Activated naive CD4-positive, alpha-beta T cell treated with anti-CD3 and anti-CD28 coated beads, Interleukin-2, amount 50 U/mL, for 24 hours (primary cell): ENCODE data around the gene OR1M1.
"Not testable (repeated sequence)": the region's sequence is repeated elsewhere in the genome, so short reads cannot be mapped to it uniquely, and the experiment has no call there.

ENCODE experiments used
- H3K27ac Mint-ChIP-seq: one replicate; pipeline ENCODE4 v1.8.0; 2021; ENCODE audit warnings: mild to moderate bottlenecking, mixed read lengths
- H3K27me3 Mint-ChIP-seq: one replicate; pipeline ENCODE4 v1.8.0; 2021; ENCODE audit warnings: mixed read lengths
- H3K36me3 Mint-ChIP-seq: one replicate; pipeline ENCODE4 v1.8.0; 2021; ENCODE audit warnings: mixed read lengths
- H3K4me1 Mint-ChIP-seq: one replicate; pipeline ENCODE4 v1.8.0; 2021; ENCODE audit warnings: mixed read lengths
- H3K4me3 Mint-ChIP-seq: one replicate; pipeline ENCODE4 v1.8.0; 2021; ENCODE audit warnings: mild to moderate bottlenecking, mixed read lengths
- H3K9me3 Mint-ChIP-seq: one replicate; pipeline ENCODE4 v1.8.0; 2021; ENCODE audit warnings: mixed read lengths

Gene OR1M1

GRCh38 chr19:9060564-9061340, 26.1 kb upstream of the OR1M1 start:
- no peak overlapping the region for H3K27ac Mint-ChIP-seq
- no peaks in the 10 kb centered on the region for H3K27me3 Mint-ChIP-seq
- H3K36me3 Mint-ChIP-seq, result no peaks in the 10 kb centered on the region
- no peaks in the 10 kb centered on the region for H3K9me3 Mint-ChIP-seq
- H3K4me3 Mint-ChIP-seq, result no peak overlapping the region
- no peaks in the 10 kb centered on the region for H3K4me1 Mint-ChIP-seq

GRCh38 chr19:9061879-9062278, 25.0 kb upstream of the OR1M1 start:
- H3K27ac Mint-ChIP-seq, result no peak overlapping the region
- no peaks in the 10 kb centered on the region for H3K27me3 Mint-ChIP-seq
- H3K36me3 Mint-ChIP-seq, result no peaks in the 10 kb centered on the region
- H3K4me1 Mint-ChIP-seq, result no peaks in the 10 kb centered on the region
- no peak overlapping the region for H3K4me3 Mint-ChIP-seq
- no peaks in the 10 kb centered on the region for H3K9me3 Mint-ChIP-seq

GRCh38 chr19:9065457-9066014, 21.3 kb upstream of the OR1M1 start:
- no peaks in the 10 kb centered on the region for H3K9me3 Mint-ChIP-seq
- H3K4me3 Mint-ChIP-seq, result no peak overlapping the region
- no peaks in the 10 kb centered on the region for H3K4me1 Mint-ChIP-seq
- H3K27ac Mint-ChIP-seq, result no peak overlapping the region
- no peaks in the 10 kb centered on the region for H3K36me3 Mint-ChIP-seq
- no peaks in the 10 kb centered on the region for H3K27me3 Mint-ChIP-seq

GRCh38 chr19:9070066-9070465, 16.8 kb upstream of the OR1M1 start:
- no peaks in the 10 kb centered on the region for H3K36me3 Mint-ChIP-seq
- H3K4me3 Mint-ChIP-seq, result no peak overlapping the region
- no peaks in the 10 kb centered on the region for H3K9me3 Mint-ChIP-seq
- no peak overlapping the region for H3K27ac Mint-ChIP-seq
- H3K4me1 Mint-ChIP-seq, result no peaks in the 10 kb centered on the region
- H3K27me3 Mint-ChIP-seq, result no peaks in the 10 kb centered on the region

GRCh38 chr19:9071720-9072119, 15.1 kb upstream of the OR1M1 start:
- not testable (repeated sequence) for H3K4me3 Mint-ChIP-seq, H3K4me1 Mint-ChIP-seq, H3K27me3 Mint-ChIP-seq, H3K27ac Mint-ChIP-seq, H3K9me3 Mint-ChIP-seq, H3K36me3 Mint-ChIP-seq

- Mint-ChIP-seq H3K4me1 (no peaks in the 10 kb centered on the region), H3K9me3 (no peaks in the 10 kb centered on the region), H3K36me3 (no peaks in the 10 kb centered on the region)
Measured at GRCh38 chr19:9073806-9074205, 13.1 kb upstream of the OR1M1 start.

GRCh38 chr19:9075064-9075949, 11.6 kb upstream of the OR1M1 start:
- no peaks in the 10 kb centered on the region for H3K9me3 Mint-ChIP-seq

More at GRCh38 chr19:9073806-9074205, 13.1 kb upstream of the OR1M1 start:
- Mint-ChIP-seq H3K4me3 (no peak overlapping the region), H3K27ac (no peak overlapping the region), H3K27me3 (no peaks in the 10 kb centered on the region)

GRCh38 chr19:9076901-9077300, 10.0 kb upstream of the OR1M1 start:
- no peaks in the 10 kb centered on the region for H3K36me3 Mint-ChIP-seq
- no peaks in the 10 kb centered on the region for H3K4me1 Mint-ChIP-seq
- no peaks in the 10 kb centered on the region for H3K9me3 Mint-ChIP-seq
- H3K4me3 Mint-ChIP-seq, result no peak overlapping the region
- H3K27me3 Mint-ChIP-seq, result no peaks in the 10 kb centered on the region
- H3K27ac Mint-ChIP-seq, result no peak overlapping the region

More at GRCh38 chr19:9075064-9075949, 11.6 kb upstream of the OR1M1 start:
- Mint-ChIP-seq H3K4me1 (no peaks in the 10 kb centered on the region), H3K27ac (no peak overlapping the region), H3K4me3 (no peak overlapping the region), H3K36me3 (no peaks in the 10 kb centered on the region), H3K27me3 (no peaks in the 10 kb centered on the region)

- Mint-ChIP-seq H3K4me1 (no peaks in the 10 kb centered on the region), H3K27ac (no peak overlapping the region), H3K36me3 (no peaks in the 10 kb centered on the region), H3K9me3 (no peaks in the 10 kb centered on the region), H3K4me3 (no peak overlapping the region), H3K27me3 (no peaks in the 10 kb centered on the region)
Measured at GRCh38 chr19:9078651-9079050, 8.2 kb upstream of the OR1M1 start.

- peaks cover 4% of the 10 kb centered on the region for H3K27me3 Mint-ChIP-seq
- no peaks in the 10 kb centered on the region for H3K36me3 Mint-ChIP-seq
- H3K9me3 Mint-ChIP-seq, result no peaks in the 10 kb centered on the region
- H3K27ac Mint-ChIP-seq, result no peak within 1 kb of the TSS
- H3K4me1 Mint-ChIP-seq, result no peaks in the 10 kb centered on the region
- H3K4me3 Mint-ChIP-seq, result no peak within 1 kb of the TSS
Measured at GRCh38 chr19:9107375-9107774, 20.5 kb downstream of the OR1M1 start, which contains the start of gene OR7G2. Gene OR7G2, minus strand, starts transcription at chr19:9107475. Its CDS starts 4,232 bp downstream, at chr19:9103243.

GRCh38 chr19:9109959-9110358, 23.1 kb downstream of the OR1M1 start:
- H3K36me3 Mint-ChIP-seq, result no peaks in the 10 kb centered on the region
- no peak overlapping the region for H3K4me3 Mint-ChIP-seq
- no peaks in the 10 kb centered on the region for H3K9me3 Mint-ChIP-seq
- H3K27me3 Mint-ChIP-seq, result peaks cover 5% of the 10 kb centered on the region
- no peaks in the 10 kb centered on the region for H3K4me1 Mint-ChIP-seq
- no peak overlapping the region for H3K27ac Mint-ChIP-seq

GRCh38 chr19:9115307-9115813, 28.5 kb downstream of the OR1M1 start, which contains the start of gene OR7G1:
Gene OR7G1, minus strand, starts transcription at chr19:9115763. Its CDS starts 0 bp downstream, at chr19:9115763.
- no peak within 1 kb of the TSS for H3K4me3 Mint-ChIP-seq
- no peak within 1 kb of the TSS for H3K27ac Mint-ChIP-seq
- no peaks in the 10 kb centered on the region for H3K9me3 Mint-ChIP-seq
- H3K27me3 Mint-ChIP-seq, result peaks cover 14% of the 10 kb centered on the region
- no peaks in the 10 kb centered on the region for H3K4me1 Mint-ChIP-seq
- H3K36me3 Mint-ChIP-seq, result no peaks in the 10 kb centered on the region

GRCh38 chr19:9116547-9116946, 29.7 kb downstream of the OR1M1 start:
- H3K4me1 Mint-ChIP-seq, result no peaks in the 10 kb centered on the region
- H3K4me3 Mint-ChIP-seq, result no peak overlapping the region
- no peaks in the 10 kb centered on the region for H3K9me3 Mint-ChIP-seq
- H3K27me3 Mint-ChIP-seq, result peaks cover 16% of the 10 kb centered on the region
- H3K36me3 Mint-ChIP-seq, result no peaks in the 10 kb centered on the region
- no peak overlapping the region for H3K27ac Mint-ChIP-seq

GRCh38 chr19:9126900-9127405, 40.1 kb downstream of the OR1M1 start, which contains the start of gene OR7G3:
Gene OR7G3, minus strand, starts transcription at chr19:9126950. Its CDS starts 0 bp downstream, at chr19:9126950.
- Mint-ChIP-seq H3K27ac (peak within 1 kb of the TSS; percentile 56), H3K4me1 (peaks cover 8% of the 10 kb centered on the region), H3K4me3 (no peak within 1 kb of the TSS), H3K27me3 (peaks cover 11% of the 10 kb centered on the region), H3K36me3 (no peaks in the 10 kb centered on the region), H3K9me3 (no peaks in the 10 kb centered on the region)

- H3K27ac Mint-ChIP-seq, result no peak overlapping the region
- H3K9me3 Mint-ChIP-seq, result no peaks in the 10 kb centered on the region
- H3K36me3 Mint-ChIP-seq, result no peaks in the 10 kb centered on the region
- H3K4me1 Mint-ChIP-seq, result peaks cover 8% of the 10 kb centered on the region
- no peak overlapping the region for H3K4me3 Mint-ChIP-seq
- peaks cover 9% of the 10 kb centered on the region for H3K27me3 Mint-ChIP-seq
Measured at GRCh38 chr19:9128171-9128570, 41.3 kb downstream of the OR1M1 start.
